ENCODE measurements around the gene WFDC5. TPM values are rescaled to one million over a fixed set of nuclear protein-coding genes. Genes with fewer than 3 reads are reported as not detected.

WFDC5 gene
- total and polyA plus RNA-seq, 2 donors (not counting 3 experiments of a cell fraction or from before 2014, with no cell fraction given): not detected

GRCh38 chr20:45091366-45091765 lies 23.6 kb downstream of the WFDC5 start:
- no peak overlapping the region for H3K4me2 ChIP-seq (ENCODE audit: insufficient read depth, low read length)
- intact Hi-C loops (cut with micrococcal nuclease): no loop called here
- no peaks in the 10 kb centered on the region for H4K20me1 ChIP-seq (replicated peaks; ENCODE audit: control insufficient read depth, extremely low read depth, insufficient read depth, low read length)
- H3K4me3 ChIP-seq (replicated peaks in 1 of 3; ENCODE audit: insufficient read depth in 1 of 3, low read depth in 1 of 3, low read length in 3 of 3): no peak overlapping the region
- dilution Hi-C loops (cut with MboI; ENCODE audit: extremely low pct_ligation_motif_present, low sequenced_read_pairs): no loop called here
- DNase-seq (ENCODE audit: low read depth, low spot score): no peak
- no peaks in the 10 kb centered on the region for H3K4me1 ChIP-seq (ENCODE audit: control insufficient read depth, extremely low read depth, insufficient read depth, low read length)
- no TSS peak for BruUV-seq (replicated peaks)
- no peak overlapping the region for H2AFZ ChIP-seq (ENCODE audit: low read depth, low read length)
- H3K27ac ChIP-seq (ENCODE audit: insufficient read depth, low read depth, low read length): no peak overlapping the region
- FAIRE-seq: no peak
- H3K9me1 ChIP-seq (replicated peaks; ENCODE audit: control insufficient read depth, extremely low read depth, insufficient read depth, low read length): no peaks in the 10 kb centered on the region
- CTCF ChIA-PET: interaction anchor here (1.9 to 12.2 kb wide), 2 partner anchors 18 to 48 kb away, joined by 5 to 411 read pairs; no protein-coding TSS in a partner anchor
- H3K9me3 ChIP-seq (replicated peaks; ENCODE audit: control insufficient read depth, insufficient read depth, low read length): no peaks in the 10 kb centered on the region
- TF ChIP-seq POLR2A (IDR thresholded peaks at IDR 0.05; ENCODE audit: low read depth, low read length) (no peak), JUN (IDR thresholded peaks at IDR 0.05; ENCODE audit: borderline replicate concordance, insufficient read depth, insufficient read length, low read depth) (no peak), GATA2 (IDR thresholded peaks at IDR 0.05; ENCODE audit: insufficient read depth, insufficient read length, low read depth, low read length) (no peak), MYC (IDR thresholded peaks at IDR 0.05; ENCODE audit: low read depth, low read length) (no peak), EZH2 (IDR thresholded peaks at IDR 0.05; ENCODE audit: borderline replicate concordance, low read depth, low read length, severe bottlenecking) (no peak), MAX (IDR thresholded peaks at IDR 0.05; ENCODE audit: insufficient read depth, insufficient read length) (no peak), POLR2AphosphoS5 (IDR thresholded peaks at IDR 0.05; ENCODE audit: insufficient read depth, low read depth, low read length) (no peak), FOS (IDR thresholded peaks at IDR 0.05; ENCODE audit: borderline replicate concordance, insufficient read depth, low read length) (no peak)
- TF ChIP-seq, protein P1, sequence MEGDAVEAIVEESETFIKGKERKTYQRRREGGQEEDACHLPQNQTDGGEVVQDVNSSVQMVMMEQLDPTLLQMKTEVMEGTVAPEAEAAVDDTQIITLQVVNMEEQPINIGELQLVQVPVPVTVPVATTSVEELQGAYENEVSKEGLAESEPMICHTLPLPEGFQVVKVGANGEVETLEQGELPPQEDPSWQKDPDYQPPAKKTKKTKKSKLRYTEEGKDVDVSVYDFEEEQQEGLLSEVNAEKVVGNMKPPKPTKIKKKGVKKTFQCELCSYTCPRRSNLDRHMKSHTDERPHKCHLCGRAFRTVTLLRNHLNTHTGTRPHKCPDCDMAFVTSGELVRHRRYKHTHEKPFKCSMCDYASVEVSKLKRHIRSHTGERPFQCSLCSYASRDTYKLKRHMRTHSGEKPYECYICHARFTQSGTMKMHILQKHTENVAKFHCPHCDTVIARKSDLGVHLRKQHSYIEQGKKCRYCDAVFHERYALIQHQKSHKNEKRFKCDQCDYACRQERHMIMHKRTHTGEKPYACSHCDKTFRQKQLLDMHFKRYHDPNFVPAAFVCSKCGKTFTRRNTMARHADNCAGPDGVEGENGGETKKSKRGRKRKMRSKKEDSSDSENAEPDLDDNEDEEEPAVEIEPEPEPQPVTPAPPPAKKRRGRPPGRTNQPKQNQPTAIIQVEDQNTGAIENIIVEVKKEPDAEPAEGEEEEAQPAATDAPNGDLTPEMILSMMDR (IDR thresholded peaks at IDR 0.05; ENCODE audit: extremely low read depth in 1 of 2, insufficient read depth in 1 of 2, low read depth in 1 of 2, low read length in 2 of 2): no peak
- H3K9ac ChIP-seq (replicated peaks; ENCODE audit: extremely low read depth, insufficient read depth, low read length): no peak overlapping the region
- POLR2A ChIA-PET: no interaction called here
- H3K36me3 ChIP-seq (ENCODE audit: control insufficient read depth in 2 of 2, extremely low read depth in 1 of 2, insufficient read depth in 2 of 2, low read length in 2 of 2): no peaks in the 10 kb centered on the region
- H3K27me3 ChIP-seq (ENCODE audit: control insufficient read depth in 2 of 2, insufficient read depth in 2 of 2, low read length in 2 of 2): peaks cover 1 to 2% of the 10 kb centered on the region in 2 experiments
- no peaks in the 10 kb centered on the region for H3K79me2 ChIP-seq (ENCODE audit: control insufficient read depth, insufficient read depth, low read length)
